Activated naive CD4-positive, alpha-beta T cell treated with anti-CD3 and anti-CD28 coated beads, Interleukin-2, amount 50 U/mL, for 16 hours (primary cell): ENCODE results near the gene VSIR.

Experiments used
- DNase-seq: peaks from one replicate; pipeline ENCODE4 v3.0.0-alpha.2; 2020

Gene VSIR

DNA sequence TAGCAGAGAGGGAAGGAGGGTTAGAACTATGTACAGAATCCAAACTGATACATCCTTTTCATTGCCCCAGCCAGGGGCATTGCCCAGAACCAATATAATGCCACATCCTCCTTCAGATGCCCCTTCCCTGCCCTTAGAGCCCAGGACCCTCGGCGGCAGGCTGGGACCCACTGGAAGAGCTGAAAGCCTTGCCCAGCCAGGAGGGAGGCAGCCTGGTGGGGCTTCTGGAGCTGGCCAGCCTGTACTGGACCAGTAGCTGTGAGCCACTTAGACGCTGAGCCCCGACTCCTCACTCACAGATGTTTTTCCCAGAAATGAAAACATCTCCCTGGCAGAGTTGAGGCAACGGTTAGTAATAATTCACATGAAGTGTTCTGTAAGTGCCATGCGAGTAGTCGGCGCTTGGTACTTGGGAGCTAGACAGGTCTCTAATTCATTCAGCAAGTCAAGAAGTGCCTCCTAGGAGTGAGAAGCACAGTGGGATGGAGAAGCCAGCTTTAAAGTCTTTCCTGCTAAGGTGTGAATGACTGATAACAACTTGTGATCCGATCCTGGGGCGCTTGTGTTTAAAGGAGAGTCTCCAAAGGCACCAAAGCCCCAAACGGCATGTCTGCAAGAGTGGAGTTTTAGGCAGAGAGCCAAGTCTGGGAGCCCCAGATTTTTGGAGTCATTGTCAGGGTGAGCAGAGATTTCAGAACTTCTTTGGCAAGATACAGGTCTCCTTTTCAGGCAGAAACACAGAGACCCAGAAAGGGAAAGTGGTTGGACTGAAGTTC is 9.8 kb downstream of the VSIR start:
- DNase-seq, result no peak

DNA sequence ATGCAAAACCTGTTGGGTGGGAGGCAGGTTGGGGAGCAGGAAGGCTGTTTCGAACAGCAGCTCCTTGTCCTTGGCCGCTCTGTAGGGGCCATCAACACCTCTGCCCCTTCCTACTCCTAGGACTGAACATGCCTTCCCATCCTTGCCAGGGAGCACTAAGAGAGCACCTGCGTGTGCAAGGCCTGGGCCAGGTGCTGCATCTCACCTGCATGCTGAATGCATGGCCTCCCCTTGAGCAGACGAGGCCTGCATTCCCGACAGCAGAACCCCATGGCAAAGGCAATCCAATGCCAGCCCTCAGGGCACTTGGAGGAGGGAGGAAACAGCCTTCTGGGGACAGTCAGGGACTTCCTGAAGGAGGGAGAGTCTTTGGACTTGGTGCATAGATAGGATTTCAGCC is 11.0 kb downstream of the VSIR start:
- DNase-seq, result no peak

DNA sequence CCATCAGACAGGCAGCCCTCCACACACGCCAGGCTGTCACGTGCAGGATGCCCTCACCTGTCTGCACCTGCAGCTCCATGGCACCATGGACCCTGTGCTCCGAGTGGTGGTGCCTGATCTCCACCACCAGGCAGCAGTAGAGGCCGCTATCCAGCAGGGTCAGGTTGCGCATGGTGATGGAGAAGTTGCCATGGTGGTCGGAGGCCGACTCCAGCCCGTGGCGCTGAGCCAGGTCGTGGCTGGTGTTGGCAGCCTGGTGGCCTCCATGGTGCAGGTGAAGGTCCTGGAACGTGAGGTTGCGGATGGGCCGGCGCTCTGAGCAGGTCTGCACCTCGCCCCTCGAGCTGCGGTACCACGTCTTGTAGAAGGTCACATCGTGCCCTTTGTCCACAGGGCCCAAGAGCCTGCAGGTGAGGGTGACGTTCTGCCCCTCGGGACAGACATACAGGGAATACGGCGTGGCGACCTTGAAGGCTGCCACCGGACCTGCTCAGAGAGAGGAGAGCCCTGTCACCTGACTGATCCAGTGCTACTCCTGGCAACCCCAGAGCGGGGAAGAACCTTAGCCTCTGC is 11.7 kb downstream of the VSIR start:
- no peak for DNase-seq

DNA sequence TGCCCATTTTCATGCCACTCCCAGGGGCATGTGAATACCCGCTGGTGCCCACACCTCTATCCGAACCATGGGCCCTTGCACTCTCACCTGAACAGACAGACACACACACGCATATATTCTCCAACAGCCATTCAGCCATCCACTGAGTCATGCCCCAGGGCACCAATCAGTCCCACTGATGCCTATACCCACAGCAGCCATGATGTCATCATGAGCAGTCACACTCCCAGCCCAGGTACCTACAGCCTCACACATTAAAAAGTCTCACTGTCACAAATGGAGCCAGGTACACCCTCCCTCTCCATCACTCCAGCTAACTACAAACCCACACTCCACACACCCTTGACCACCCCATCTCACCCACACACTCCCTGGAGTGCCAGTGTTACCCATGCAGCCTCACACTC is 12.2 kb downstream of the VSIR start:
- peak; percentile 64 for DNase-seq

DNA sequence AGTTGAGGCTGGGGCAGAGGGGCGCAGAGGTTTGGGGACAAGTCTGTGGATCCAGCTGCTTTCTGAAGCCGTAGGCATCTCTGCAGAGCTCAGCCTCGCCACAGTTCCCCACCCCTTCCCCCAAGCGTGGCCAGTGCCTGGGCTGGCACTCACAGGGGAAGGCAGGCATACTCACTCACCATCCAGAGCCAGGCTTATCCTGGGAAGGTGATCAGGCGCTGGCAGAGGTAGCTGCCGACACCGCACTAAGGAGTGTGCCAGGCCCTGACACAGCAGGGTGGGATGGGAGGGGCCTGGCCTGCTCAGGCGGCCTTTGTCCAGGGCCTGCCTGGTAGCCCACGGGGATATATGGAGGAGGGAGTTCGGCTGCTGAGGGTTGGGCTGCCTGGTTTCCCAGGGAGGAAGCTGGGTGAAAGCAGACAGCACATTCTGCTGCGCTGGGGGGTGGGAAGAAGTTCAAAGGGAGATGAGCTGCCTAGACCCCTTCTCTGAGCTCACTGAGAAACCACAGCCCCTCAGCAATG is 15.9 kb downstream of the VSIR start:
- no peak for DNase-seq

DNA sequence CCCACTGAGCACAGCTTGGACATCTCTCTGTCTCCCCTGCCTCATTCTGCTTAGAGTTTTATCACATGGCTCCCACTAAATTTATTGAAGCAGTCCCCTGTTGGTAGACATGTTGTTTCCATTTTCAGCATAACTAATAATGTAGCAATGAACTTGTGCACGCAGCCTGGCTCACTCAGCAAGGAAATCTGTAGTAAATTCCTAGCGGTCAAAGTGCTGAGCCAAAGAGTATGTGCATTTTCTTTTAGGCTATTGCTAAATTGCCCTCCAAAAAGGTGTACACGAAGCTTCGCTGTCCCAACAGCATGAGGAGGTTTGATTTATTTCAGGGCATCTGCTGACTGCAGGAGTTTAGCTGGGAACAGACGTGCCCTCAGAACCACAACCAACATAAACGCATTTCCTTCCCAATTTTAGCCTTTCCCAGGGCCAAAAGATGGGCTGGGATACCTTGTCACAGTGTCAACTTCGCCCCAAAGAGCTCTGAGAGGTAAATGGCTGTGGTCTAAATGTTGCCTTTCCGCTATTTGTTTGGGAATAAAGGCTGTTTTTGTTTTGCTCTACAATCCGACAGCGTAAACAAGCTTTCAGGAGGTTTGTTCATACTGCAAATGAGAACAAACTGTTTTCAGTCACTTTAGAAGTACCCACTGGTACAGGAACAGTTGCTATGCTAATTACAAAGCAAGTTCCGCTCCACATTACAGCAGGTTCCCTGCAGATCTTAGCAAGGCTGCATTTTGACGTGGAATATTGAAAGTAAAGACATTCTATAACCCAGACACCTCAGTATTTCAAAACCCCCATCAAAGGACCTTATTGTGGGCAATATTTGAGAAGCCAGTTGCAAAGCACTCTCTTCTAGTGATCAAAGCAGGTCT is 16.8 kb downstream of the VSIR start:
- no peak for DNase-seq

DNA sequence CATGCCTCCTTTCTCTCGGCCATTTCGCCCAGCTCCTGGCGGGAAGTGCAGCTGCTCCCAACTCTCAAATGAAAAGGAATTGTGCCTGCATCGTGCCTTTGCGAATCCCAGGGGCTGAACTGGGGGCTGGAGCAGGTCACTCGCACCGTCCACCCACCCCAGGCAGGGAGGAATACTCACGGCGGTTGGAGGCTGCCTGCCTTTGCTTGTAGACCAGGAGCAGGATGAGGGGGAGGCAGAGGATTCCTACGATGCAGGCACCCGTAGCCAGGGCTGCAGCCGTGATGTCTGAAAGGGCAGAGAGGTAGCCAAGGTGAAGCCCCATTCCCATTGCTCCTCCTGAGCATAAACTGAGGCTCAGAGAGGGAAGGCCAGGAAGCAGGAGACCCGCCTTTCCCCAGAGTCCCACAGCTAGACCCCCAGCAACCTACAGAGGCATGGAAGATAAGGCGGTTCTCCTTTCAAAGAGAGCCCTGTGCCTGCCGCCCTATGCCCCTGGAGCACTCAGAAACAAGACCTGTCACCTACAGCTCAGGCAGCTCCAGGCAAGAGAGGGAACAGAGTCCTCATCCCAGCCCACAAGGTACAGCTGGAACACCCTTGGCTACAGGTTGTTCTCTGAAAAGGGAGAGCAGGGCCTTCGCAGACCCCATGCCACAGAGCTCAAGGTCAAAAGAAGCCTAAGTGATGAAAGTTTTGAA is 18.0 kb downstream of the VSIR start:
- no peak for DNase-seq

DNA sequence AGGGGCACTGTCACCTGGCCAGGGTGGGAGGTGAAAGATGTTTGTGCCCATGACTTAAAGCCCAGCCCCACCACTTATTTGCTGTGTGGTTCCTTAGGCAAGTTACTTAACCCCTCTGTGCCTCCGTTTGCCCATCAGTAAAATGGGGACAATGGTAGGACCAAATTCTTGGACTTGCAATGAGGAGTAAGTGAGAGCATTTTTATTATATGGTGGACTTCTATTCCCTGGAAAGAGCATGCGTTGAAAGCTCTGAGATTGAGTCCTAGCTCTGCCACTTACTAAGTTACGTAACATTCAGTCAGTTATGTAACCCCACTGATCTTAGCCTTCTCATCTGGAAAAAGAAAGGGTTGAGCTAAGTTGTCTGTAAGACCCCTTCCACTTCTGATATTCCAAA is 18.8 kb downstream of the VSIR start:
- no peak for DNase-seq

DNA sequence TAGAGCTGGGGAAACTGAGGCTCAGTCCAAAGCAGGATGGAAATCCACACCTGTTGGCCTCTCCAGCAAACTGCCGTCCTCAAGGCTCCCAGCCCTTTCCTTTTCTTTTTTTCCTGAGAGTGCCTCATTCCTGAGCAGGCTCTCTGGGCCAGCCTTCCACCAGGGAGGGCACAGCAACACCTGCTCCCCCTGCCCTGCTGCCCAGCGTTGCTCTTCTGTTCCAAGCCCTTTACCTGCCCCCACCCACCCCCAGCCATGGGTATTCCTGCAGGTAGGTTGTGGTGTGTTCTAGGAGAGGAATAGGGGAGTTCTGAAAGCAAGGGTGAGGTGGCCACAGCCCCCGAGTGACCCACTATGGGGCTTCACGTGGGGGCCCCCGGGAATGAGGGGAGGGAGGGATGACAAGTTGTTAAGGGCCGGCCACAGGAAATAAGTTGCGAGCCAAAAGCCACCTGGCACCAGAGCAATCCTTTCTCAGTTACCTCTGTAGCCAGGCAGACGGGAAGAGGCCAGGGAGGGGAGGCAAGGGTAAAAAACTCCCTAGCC is 19.3 kb downstream of the VSIR start:
- no peak for DNase-seq

DNA sequence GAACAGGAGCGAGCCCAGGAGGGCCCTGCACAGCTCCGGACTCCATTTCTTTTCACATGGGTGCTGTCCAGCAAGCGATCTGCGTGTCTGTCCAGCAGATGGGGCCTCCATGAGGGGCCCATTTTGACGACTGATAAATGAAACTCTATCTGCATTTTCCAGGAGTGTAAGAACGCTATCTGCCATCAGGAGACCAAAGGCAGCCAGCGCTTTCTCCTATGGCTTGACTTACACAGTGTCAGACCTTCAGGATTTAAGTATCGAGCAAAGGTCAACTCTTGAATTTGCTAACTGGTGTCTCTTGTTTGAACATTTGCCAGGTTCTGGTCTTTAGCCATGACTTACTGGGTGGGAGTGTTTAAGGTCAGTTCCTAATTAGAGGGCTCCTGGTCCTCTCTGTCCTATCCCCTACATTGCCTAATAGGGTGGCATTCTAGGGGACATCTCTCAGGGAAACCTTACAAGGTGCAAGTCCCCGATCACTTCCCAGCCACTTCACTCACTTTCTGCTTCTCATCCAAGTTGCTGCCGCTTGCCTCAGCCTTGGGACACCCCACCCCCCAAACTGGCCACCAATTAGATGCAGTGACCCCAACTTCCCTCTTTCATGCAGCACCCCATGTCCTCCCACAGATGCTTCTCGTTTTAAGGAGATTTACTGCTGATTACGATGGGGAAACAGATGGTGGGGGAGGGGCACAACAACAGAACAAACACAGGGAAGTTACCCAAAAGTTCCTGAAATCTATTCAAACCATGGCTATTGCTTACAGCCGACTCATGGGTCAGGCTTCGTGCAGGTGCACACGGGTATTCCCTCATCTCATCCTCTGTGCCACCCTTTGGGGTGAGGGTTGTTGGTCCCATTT is 20.0 kb downstream of the VSIR start:
- DNase-seq, result no peak

DNA sequence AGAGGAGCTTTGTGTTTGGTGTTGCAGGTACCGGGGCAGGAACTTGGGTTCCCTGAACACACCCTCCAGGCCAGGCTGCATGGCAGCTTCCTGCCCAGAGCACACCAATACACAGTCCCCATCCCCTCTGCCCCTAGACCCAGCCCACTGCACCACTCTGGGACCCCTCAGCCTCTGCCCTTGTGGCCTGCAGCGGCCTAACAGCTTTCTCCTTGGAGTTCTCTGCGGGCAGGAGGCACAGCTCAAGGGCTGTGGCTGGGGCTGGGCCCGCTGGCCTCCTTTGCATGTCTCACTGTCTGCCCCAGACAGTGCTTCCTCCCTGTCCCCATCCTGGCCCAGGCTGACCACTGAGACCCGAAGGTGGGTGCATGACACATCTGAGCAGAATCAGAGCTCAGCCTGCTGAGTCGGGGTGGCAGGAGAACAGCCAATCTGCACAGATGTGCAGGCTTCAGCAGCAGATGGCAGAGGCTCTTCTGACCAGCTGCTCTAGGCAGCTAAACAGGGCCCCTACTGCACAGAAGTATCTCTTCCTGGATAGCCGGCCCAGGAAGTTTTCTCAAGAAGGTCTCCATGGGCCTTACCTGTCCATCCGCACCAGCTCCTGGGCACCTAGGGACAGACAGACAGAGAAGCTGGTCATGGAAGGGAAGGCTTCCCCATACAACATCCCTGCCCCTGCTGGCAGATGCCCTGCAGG is 20.8 kb downstream of the VSIR start:
- DNase-seq, result no peak

DNA sequence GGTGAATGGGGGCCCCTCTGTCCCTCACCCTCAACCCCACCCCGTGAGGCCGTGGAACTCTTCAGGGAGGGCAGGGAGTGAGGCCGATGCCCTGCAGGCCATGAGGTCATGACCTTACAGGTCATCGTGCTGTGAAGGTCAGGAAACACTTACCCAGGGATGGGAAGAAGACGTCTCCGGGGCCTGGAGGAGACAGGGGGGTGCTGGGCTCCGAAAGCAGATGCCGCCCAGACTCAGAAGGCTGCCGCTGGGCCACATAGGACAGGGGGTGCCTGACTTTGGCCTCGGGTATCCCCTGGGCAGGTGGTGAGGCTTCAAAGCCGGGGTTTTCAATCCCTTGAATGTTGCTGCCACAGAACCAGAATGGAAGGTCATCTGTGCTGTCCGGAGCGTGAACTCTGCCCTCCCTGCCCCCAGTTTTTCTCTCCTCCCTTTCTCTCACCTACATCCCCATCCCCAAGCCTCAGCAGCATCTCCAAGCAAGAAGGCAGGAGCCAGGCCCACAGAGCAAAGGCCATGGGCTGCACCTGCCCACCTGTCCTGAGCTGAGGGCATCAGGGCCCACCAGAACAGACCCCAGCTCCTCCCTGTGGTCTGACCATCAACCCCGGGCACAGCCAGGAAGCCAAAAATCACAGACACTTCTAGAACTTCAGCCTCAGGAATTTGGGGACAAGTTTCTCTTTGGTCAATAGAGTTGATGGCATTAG is 21.6 kb downstream of the VSIR start:
- DNase-seq, result no peak

DNA sequence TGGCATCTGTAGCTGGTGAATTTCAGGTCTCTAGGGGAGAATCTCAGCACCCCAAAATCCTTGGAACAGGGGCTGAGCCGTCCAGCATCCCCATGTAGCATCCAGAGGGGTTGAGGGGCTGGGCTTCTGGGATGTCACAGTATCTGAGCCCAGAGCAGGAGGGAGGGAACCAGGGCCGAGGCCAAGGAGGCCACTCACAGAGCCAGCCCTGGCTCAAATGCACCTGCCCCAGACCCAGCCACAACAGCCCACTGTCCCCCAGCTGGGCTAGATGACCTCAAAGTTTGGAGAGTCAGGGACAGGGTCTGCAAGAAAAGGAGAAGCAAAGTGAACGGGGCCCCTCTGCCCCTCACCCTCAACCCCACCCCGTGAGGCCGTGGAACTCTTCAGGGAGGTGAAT is 22.3 kb downstream of the VSIR start:
- no peak for DNase-seq

DNA sequence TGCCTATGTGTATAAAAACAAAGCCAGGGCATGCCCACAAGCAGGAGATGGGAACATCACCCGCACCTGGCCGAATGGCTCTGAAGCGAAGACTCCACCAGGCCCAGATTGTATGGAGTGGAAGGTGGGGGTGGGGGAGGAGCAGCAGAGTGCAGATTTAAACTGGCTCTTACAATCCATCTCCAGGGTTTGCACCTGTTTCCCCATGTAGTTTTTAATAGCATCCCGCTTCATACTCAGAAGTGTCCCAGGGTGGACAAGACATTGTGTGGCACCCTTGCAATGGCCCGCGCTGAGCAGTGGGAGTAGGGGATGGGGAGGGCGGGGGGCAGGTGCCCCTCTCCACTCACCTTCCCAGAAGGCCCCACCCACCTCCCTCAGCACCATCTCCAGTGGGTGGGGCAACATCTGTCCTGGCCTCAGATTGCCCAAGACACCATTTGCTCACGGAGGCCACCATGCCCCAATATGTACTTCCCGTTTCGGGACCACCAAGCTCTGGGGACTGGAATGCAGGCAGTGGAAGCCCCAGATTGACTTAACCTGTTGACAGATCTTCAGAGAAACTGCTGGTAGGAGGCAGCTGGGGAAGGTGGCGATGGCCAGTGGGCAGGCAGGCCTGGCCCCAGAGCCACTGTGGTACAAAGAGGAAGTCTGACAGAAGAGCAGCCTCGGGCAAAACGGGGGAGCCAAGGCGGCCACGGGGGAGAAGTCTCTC is 23.0 kb downstream of the VSIR start:
- DNase-seq, result no peak

DNA sequence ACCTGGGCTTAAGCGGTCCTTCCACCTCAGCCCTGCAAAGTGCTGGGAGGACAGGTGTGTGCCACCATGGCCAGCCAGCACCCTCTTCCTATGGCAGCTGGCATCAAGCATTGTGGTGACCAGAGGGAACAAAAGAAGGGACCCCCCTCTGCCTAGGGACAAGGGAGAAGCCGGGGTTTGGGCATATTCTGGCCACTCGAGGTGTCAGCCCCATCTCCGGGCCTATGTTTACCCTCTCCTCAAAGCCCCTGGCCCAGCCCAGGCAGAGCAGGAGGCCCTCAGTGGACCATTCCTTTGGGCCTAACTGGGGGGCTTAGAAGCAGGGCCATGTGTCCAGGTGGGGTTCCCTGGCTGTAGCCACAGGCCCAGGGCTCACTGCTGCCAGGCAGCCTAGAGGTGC is 23.9 kb downstream of the VSIR start:
- no peak for DNase-seq

DNA sequence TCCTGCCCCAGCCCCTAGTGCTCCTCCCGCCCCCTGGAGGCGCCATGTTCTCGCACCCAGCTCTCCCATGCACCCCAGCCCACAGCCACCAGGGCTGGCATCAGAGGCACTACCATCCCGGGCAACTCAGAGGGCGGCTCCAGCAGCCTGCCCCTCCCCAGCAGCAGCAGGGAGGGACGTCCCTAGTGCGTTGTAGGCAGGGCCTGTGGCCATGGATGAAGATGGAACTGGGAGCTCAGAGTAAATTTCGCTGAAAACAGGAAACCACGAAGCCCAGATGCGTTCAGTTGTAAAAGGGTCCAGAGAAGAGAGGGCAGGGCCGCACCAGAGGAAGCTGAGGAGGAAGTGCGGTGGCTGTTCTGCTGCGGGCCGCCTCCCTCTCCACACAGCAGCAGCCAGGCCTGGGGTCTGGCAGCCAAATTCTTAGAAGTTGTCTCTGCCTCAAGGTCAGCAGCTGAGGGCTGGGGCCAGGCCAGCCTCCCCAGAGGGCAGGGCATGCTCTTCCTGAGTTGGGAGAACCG is 24.6 kb downstream of the VSIR start:
- peak; percentile 60 for DNase-seq

DNA sequence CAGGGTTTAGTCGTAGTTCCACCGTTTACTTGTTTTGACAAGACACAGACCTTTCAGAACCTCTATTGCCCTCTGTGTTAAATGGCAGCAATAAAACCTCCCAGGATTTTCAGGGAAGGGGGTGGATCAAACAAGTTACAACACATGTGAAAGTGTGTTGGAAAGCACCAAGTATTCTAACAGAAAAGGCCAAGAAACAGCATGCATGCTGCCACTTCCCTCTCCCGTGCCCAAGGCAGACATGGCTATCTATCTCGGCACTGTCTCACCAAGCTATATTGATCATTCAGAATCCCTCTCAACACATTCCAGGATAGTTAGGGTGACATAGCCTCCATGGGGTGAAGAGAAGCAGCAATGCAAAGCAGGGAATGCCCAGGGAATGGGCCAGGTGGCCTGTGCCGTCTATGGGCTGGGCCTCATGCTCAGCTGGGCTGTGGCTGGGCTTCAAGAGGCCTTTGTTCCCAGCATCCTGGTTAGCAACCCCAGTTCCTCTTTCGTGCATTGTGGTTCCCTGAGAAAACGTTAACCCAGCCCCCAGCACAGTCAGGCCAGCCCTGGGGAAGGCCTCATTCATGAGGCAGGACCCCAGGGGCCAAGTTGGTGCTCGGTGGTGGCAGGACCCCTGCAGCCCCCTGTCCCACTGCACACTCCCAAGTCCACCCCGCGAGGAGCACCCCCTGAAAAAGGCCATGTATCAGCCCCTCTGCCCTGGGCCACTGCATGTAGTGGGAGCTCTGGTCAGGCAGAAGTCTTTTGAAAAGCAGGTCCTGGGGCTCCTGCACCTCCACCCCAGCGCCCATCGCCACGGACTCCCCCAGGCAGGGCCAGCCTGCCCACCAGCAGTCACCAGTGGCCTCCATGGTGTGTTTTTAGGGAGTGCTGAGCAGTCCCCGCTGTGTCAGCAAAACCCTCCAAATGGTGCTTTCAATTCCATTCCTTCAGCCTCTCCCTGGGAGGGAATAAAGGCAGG is 25.5 kb downstream of the VSIR start:
- no peak for DNase-seq

DNA sequence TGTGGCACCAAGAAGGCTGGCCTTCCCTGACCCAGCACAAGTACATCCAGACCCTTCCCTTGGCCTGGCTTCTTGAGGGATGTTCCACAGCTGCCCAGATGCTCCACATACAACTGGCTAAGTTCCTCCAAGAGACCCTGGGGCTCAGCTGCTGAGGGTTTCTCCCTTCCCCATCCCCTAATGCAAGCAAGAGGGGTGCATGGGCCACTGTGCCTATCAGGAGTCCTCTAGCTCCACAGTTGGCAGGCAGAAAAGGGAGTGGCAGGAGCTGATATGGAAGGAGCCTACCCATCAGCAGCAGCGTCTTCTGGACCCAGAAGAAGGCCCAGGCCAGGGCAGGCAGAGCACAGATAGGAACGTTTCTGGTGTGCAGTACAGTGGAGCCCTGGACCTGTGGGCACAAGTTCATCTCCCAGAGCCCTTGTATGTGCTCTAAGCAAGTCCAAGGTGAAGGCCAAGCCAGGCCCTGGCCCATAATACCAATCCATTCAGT is 26.2 kb downstream of the VSIR start:
- no peak for DNase-seq
